HG03558 (cell line): Measurements from ENCODE around the gene NRXN3.

Experiments
- ATAC-seq: cut with Tn5 transposase; IDR thresholded peaks from one replicate; pipeline ENCODE4 v1.9.1; 2021; ENCODE audit warnings: moderate number of reproducible peaks; ENCODE audit not compliant: unreplicated experiment; ENCODE audit errors: extremely low read depth

The NRXN3 gene

GRCh38 chr14:78172428-78172827 lies 2.3 kb downstream of the NRXN3 start:
- ATAC-seq, result no peak

GRCh38 chr14:78173346-78174035 lies 3.3 kb downstream of the NRXN3 start:
- no peak for ATAC-seq

GRCh38 chr14:78175412-78175811 lies 5.2 kb downstream of the NRXN3 start:
- ATAC-seq, result no peak

GRCh38 chr14:78178071-78178470 lies 7.9 kb downstream of the NRXN3 start:
- no peak for ATAC-seq

GRCh38 chr14:78178971-78179370 lies 8.8 kb downstream of the NRXN3 start:
- no peak for ATAC-seq

GRCh38 chr14:78181270-78181669 lies 11.1 kb downstream of the NRXN3 start:
- no peak for ATAC-seq

- no peak for ATAC-seq
These were observed 12.5 kb downstream of the NRXN3 start for GRCh38 chr14:78182722-78183121.

- ATAC-seq, result no peak
These were observed 14.0 kb downstream of the NRXN3 start for GRCh38 chr14:78184157-78184556.

- ATAC-seq, result no peak
These were observed 16.1 kb downstream of the NRXN3 start for GRCh38 chr14:78186277-78186676.

GRCh38 chr14:78188882-78189281 lies 18.7 kb downstream of the NRXN3 start:
- no peak for ATAC-seq

GRCh38 chr14:78195431-78195830 lies 25.3 kb downstream of the NRXN3 start:
- ATAC-seq, result no peak

GRCh38 chr14:78196323-78196722 lies 26.1 kb downstream of the NRXN3 start:
- no peak for ATAC-seq

GRCh38 chr14:78197051-78197450 lies 26.9 kb downstream of the NRXN3 start:
- ATAC-seq, result no peak

GRCh38 chr14:78202163-78202562 lies 32.0 kb downstream of the NRXN3 start:
- ATAC-seq, result no peak

- no peak for ATAC-seq
These were observed 32.8 kb downstream of the NRXN3 start for GRCh38 chr14:78202976-78203375.

- ATAC-seq, result no peak
These were observed 37.2 kb downstream of the NRXN3 start for GRCh38 chr14:78207414-78207813.

- no peak for ATAC-seq
These were observed 50.1 kb downstream of the NRXN3 start for GRCh38 chr14:78220273-78220672.

GRCh38 chr14:78222746-78223145 lies 52.6 kb downstream of the NRXN3 start:
- no peak for ATAC-seq

GRCh38 chr14:78227248-78228077 lies 57.3 kb downstream of the NRXN3 start:
- no peak for ATAC-seq

- no peak for ATAC-seq
These were observed 58.6 kb downstream of the NRXN3 start for GRCh38 chr14:78228702-78229327.
